GM12864 (cell line): ENCODE data around the gene E4F1.

Source experiments
- DNase-seq: peaks from one replicate; pipeline ENCODE4 v3.0.0-alpha.2; 2011; ENCODE audit warnings: low read depth
- H3K4me3 ChIP-seq: 2 replicates; pipeline ENCODE4 v1.5.1; 2011; ENCODE audit warnings: mild to moderate bottlenecking, low read depth, low read length, control low read depth
- TF ChIP-seq, protein P1 (sequence below): IDR thresholded peaks from 2 replicates; pipeline ENCODE4 v1.5.1; 2011; ENCODE audit warnings: low read depth, mild to moderate bottlenecking, moderate library complexity, low read length, control low read depth, inconsistent platforms; ENCODE audit errors: missing control alignments

E4F1 gene

DNA sequence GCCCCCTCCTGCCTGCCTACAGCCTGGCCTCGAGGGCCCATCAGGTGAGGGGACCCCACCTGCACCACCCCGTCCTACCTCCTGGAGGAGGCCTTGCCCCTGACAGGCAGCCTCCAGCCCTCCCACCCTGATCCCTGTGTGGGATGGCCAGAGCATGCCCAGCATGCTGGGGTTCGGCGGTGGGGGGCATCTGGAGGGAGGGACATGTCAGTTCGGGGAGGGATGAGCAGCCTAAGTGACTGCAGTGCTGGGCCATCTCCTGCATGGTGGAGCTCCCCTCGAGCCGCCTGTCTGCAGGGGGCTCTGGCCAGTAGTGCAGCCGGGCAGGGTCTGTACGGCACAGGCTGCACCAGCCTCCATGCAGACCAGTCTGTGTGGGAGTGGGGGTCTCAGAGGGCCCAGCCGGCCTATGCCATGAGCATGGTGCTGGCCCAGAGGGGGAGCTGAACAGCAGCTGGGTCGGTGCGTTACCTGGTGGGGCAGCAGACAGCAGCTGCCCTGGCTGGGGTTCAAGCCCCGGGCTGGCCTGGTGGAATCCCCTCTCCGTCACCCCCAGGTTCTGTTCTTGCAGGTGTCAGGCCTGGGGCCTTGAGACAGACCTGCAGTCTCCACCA is 48.6 kb downstream of the E4F1 start:
- TF ChIP-seq, protein P1, sequence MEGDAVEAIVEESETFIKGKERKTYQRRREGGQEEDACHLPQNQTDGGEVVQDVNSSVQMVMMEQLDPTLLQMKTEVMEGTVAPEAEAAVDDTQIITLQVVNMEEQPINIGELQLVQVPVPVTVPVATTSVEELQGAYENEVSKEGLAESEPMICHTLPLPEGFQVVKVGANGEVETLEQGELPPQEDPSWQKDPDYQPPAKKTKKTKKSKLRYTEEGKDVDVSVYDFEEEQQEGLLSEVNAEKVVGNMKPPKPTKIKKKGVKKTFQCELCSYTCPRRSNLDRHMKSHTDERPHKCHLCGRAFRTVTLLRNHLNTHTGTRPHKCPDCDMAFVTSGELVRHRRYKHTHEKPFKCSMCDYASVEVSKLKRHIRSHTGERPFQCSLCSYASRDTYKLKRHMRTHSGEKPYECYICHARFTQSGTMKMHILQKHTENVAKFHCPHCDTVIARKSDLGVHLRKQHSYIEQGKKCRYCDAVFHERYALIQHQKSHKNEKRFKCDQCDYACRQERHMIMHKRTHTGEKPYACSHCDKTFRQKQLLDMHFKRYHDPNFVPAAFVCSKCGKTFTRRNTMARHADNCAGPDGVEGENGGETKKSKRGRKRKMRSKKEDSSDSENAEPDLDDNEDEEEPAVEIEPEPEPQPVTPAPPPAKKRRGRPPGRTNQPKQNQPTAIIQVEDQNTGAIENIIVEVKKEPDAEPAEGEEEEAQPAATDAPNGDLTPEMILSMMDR = no peak
- DNase-seq = no peak
- H3K4me3 ChIP-seq = no peak overlapping the region

DNA sequence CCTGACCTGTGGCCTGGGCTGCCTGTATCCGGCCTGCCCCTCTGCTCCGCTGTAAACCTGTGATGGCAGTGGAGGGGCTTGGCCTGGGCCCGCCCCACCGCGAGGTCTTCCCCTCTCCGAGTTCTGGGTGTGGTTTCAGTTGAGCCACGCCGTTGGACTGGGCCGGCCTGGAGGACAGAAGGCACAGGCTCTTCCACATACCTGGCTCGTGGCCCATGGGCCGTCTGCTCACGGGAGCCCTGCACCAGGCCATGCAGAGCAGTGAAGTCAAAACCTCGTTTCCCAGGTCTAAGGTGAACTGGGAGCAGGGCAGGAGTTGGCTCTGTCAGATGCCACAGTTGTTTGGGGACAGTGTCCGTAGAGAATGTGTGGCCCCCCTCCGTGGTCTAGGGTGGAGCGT is 50.1 kb downstream of the E4F1 start:
- TF ChIP-seq, protein P1 = no peak
- no peak for DNase-seq
- H3K4me3 ChIP-seq = no peak overlapping the region

DNA sequence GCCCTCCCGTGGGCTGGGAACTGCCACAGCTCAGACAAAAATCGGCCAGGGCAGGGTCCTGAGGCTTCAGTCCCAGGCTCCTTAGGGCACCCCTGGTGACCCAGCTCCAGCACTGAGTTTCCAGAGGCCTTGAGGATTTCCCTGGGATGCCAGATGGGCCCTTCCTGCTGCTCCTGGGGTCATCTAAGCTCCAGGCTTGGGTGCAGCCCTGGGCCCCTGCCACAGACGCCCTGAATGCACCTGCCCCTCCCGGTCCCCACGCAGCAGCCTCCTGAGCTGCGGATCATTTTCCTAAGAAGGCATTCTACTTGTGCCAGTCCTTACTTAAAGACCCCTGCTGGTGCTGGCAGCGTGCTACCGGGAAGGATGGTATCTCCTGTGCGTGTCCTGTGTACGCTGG is 50.5 kb downstream of the E4F1 start:
- no peak for DNase-seq
- H3K4me3 ChIP-seq = no peak overlapping the region
- TF ChIP-seq, protein P1 = no peak

- H3K4me3 ChIP-seq = no peak overlapping the region
- TF ChIP-seq, protein P1 = no peak
Measured at GRCh38 chr16:2275476-2276367, 52.3 kb downstream of the E4F1 start.

GRCh38 chr16:2276368-2277195 is 53.2 kb downstream of the E4F1 start:
- no peak for DNase-seq
- no peak overlapping the region for H3K4me3 ChIP-seq
- TF ChIP-seq, protein P1 = no peak

More at GRCh38 chr16:2275476-2276367, 52.3 kb downstream of the E4F1 start:
- DNase-seq = no peak

DNA sequence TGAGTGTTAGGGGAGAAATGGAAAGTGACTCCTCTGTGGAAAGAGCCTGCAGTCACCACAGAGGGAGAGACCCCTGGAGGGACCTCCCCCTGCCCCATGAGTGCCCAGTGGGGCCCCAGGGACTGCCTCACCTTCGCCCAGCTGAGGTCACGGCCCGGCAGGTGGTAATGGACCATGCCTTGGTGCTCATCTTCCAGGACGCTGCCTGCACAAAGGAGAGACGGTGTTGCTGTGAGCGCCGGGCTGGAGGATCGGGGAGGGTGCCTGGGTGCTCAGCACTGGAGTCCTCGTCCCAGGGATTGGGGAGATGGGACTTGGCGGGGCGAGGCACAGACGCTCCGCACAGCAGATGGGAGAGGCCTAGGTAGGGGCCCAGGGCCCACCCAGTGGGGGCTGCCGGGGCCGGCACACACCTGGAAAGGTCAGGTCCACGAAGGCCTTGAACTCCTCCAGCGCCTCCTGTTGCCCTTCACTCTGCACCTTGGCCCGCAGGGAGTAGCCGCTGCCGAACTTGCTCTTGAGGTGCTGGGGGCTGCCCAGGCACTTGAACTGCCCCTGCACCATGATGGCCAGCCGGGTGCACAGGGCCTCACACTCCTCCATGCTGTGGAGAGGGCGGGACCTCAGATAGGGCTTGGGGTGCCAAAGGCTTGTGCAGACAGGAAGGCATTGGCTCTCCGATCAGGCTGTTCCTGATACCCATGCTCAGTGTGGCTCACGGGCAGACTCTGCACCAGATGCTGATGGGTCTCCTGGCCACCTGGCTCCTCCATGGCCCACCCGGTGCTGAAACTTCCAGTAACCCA is 54.3 kb downstream of the E4F1 start:
- DNase-seq = no peak
- no peak overlapping the region for H3K4me3 ChIP-seq
- TF ChIP-seq, protein P1 = no peak
